ENCODE measurements around the gene AP5S1.
"Not testable (repeated sequence)": the region's sequence is repeated elsewhere in the genome, so short reads cannot be mapped to it uniquely, and the experiment has no call there.

The AP5S1 gene

GRCh38 chr20:3812975-3813847, 7.1 kb upstream of the AP5S1 start:
- no peak for DNase-seq (ENCODE audit: low read depth)

- no peak for DNase-seq (ENCODE audit: low read depth)
These were observed 6.3 kb upstream of the AP5S1 start for GRCh38 chr20:3813848-3814581.

- DNase-seq (ENCODE audit: low read depth) = no peak
These were observed 5.3 kb upstream of the AP5S1 start for GRCh38 chr20:3814928-3815495.

GRCh38 chr20:3815703-3816315, 4.5 kb upstream of the AP5S1 start:
- no peak for DNase-seq (ENCODE audit: low read depth)

- DNase-seq (ENCODE audit: low read depth) = no peak
These were observed 1.9 kb upstream of the AP5S1 start for GRCh38 chr20:3818155-3819151.

GRCh38 chr20:3819411-3820047, 818 bp upstream of the AP5S1 start:
- DNase-seq (ENCODE audit: low read depth) = no peak

- DNase-seq (ENCODE audit: low read depth) = no peak
These were observed 767 bp downstream of the AP5S1 start for GRCh38 chr20:3820901-3821727.

- DNase-seq (ENCODE audit: low read depth) = no peak
These were observed 1.6 kb downstream of the AP5S1 start for GRCh38 chr20:3821996-3822395.

GRCh38 chr20:3823881-3824280, 3.5 kb downstream of the AP5S1 start:
- DNase-seq (ENCODE audit: low read depth) = no peak

GRCh38 chr20:3825526-3825925, 5.2 kb downstream of the AP5S1 start:
- DNase-seq (ENCODE audit: low read depth) = no peak

GRCh38 chr20:3826420-3826819, 6.1 kb downstream of the AP5S1 start:
- no peak for DNase-seq (ENCODE audit: low read depth)

- no peak for DNase-seq (ENCODE audit: low read depth)
These were observed 8.5 kb downstream of the AP5S1 start for GRCh38 chr20:3828798-3829197.

- not testable (repeated sequence) for DNase-seq (ENCODE audit: low read depth)
These were observed 9.5 kb downstream of the AP5S1 start for GRCh38 chr20:3829891-3830290.

- no peak for DNase-seq (ENCODE audit: low read depth)
These were observed 15.8 kb downstream of the AP5S1 start for GRCh38 chr20:3836132-3836531.

- DNase-seq (ENCODE audit: low read depth) = no peak
These were observed 19.0 kb downstream of the AP5S1 start for GRCh38 chr20:3839328-3839727.

GRCh38 chr20:3840201-3840600, 19.9 kb downstream of the AP5S1 start:
- DNase-seq (ENCODE audit: low read depth) = not testable (repeated sequence)

GRCh38 chr20:3842348-3842930, 22.1 kb downstream of the AP5S1 start:
- no peak for DNase-seq (ENCODE audit: low read depth)

GRCh38 chr20:3843490-3843889, 23.1 kb downstream of the AP5S1 start:
- no peak for DNase-seq (ENCODE audit: low read depth)

- DNase-seq (ENCODE audit: low read depth) = not testable (repeated sequence)
These were observed 23.8 kb downstream of the AP5S1 start for GRCh38 chr20:3843990-3844619.

Measured in stimulated activated CD8-positive, alpha-beta memory T cell treated with anti-CD3 and anti-CD28 coated beads, Interleukin-15, amount 100 ng/mL, for 24 hours (primary cell).